Measurements from ENCODE around the gene DGKG.

The DGKG gene

GRCh38 chr3:186361762-186362536 lies at the start of gene DGKG:
DGKG (minus strand) TSS chr3:186362234; CDS start chr3:186320459, 41,775 bp downstream.
- peak; percentile 46 for DNase-seq

GRCh38 chr3:186411089-186411488 lies 49.1 kb upstream of the DGKG start:
- no peak for DNase-seq

- no peak for DNase-seq
Observed at GRCh38 chr3:186406669-186407635, 44.9 kb upstream of the DGKG start.

GRCh38 chr3:186401556-186401955 lies 39.5 kb upstream of the DGKG start:
- no peak for DNase-seq

GRCh38 chr3:186400662-186401061 lies 38.6 kb upstream of the DGKG start:
- no peak for DNase-seq

GRCh38 chr3:186400026-186400425 lies 38.0 kb upstream of the DGKG start:
- no peak for DNase-seq

GRCh38 chr3:186394566-186395217 lies 32.7 kb upstream of the DGKG start:
- DNase-seq = no peak

- peak; percentile 36 for DNase-seq
Observed at GRCh38 chr3:186386883-186387560, 25.0 kb upstream of the DGKG start.

GRCh38 chr3:186385856-186386602 lies 24.0 kb upstream of the DGKG start:
- no peak for DNase-seq

- DNase-seq = no peak
Observed at GRCh38 chr3:186383026-186383993, 21.3 kb upstream of the DGKG start.

- DNase-seq = no peak
Observed at GRCh38 chr3:186382217-186382885, 20.3 kb upstream of the DGKG start.

GRCh38 chr3:186381424-186382216 lies 19.6 kb upstream of the DGKG start:
- DNase-seq = no peak

GRCh38 chr3:186380622-186381380 lies 18.8 kb upstream of the DGKG start:
- peak; percentile 10 for DNase-seq

- DNase-seq = no peak
Observed at GRCh38 chr3:186375443-186375842, 13.4 kb upstream of the DGKG start.

- no peak for DNase-seq
Observed at GRCh38 chr3:186374376-186374775, 12.3 kb upstream of the DGKG start.

GRCh38 chr3:186369217-186369616 lies 7.2 kb upstream of the DGKG start:
- no peak for DNase-seq

- no peak for DNase-seq
Observed at GRCh38 chr3:186368717-186369116, 6.7 kb upstream of the DGKG start.

GRCh38 chr3:186368176-186368575 lies 6.1 kb upstream of the DGKG start:
- no peak for DNase-seq
